SK-N-SH treated with all-trans-retinoic acid at 6 μM for 48 hours (cell line): Measurements from ENCODE around the gene ARHGAP4.

Source experiments
- ATAC-seq: fragments of 200-7000 bp; cut with Tn5 transposase; 3 replicates; pipeline ENCODE4 v1.9.1; 2020; ENCODE audit warnings: mild to moderate bottlenecking, moderate library complexity
- ARNTL ChIP-seq: fragments of 450-650 bp; formaldehyde crosslinking; IDR thresholded peaks from 2 replicates; pipeline ENCODE4 v1.5.0; 2020; ENCODE audit warnings: low read depth, mild to moderate bottlenecking, moderate library complexity, borderline replicate concordance
- BACH2 ChIP-seq: fragments of 250-450 bp; sonication (Bioruptor Pico); IDR thresholded peaks from 2 replicates; pipeline ENCODE4 v1.9.0; 2021; ENCODE audit warnings: mild to moderate bottlenecking, borderline replicate concordance
- CSDC2 ChIP-seq: fragments of 250-450 bp; sonication (Bioruptor Pico); IDR thresholded peaks from 2 replicates; pipeline ENCODE4 v1.5.0; 2020; ENCODE audit warnings: mild to moderate bottlenecking, moderate library complexity
- CSRNP3 ChIP-seq: fragments of 250-450 bp; sonication (Bioruptor Pico); IDR thresholded peaks from 2 replicates; pipeline ENCODE4 v1.5.1; 2021; ENCODE audit warnings: mild to moderate bottlenecking, moderate library complexity
- ESRRG ChIP-seq: fragments of 250-450 bp; sonication (Bioruptor Pico); IDR thresholded peaks from 2 replicates; pipeline ENCODE4 v1.6.1; 2021; ENCODE audit warnings: mild to moderate bottlenecking
- GLIS3 ChIP-seq: fragments of 250-450 bp; sonication (Bioruptor Pico); IDR thresholded peaks from 2 replicates; pipeline ENCODE4 v1.5.0; 2020; ENCODE audit warnings: mild to moderate bottlenecking, moderate library complexity
- ISL1 ChIP-seq: fragments of 250-450 bp; sonication (Bioruptor Pico); IDR thresholded peaks from 2 replicates; pipeline ENCODE4 v2.1.2; 2022; ENCODE audit warnings: mild to moderate bottlenecking, moderate library complexity
- PATZ1 ChIP-seq: fragments of 250-450 bp; sonication (Bioruptor Pico); IDR thresholded peaks from 2 replicates; pipeline ENCODE4 v1.8.0; 2020; ENCODE audit warnings: mild to moderate bottlenecking, moderate library complexity, borderline replicate concordance
- POU6F1 ChIP-seq: fragments of 250-450 bp; sonication (Bioruptor Pico); IDR thresholded peaks from 2 replicates; pipeline ENCODE4 v1.8.0; 2021; ENCODE audit warnings: low read depth, mild to moderate bottlenecking, moderate library complexity, borderline replicate concordance
- PPARA ChIP-seq: fragments of 250-450 bp; sonication (Bioruptor Pico); IDR thresholded peaks from 2 replicates; pipeline ENCODE4 v1.5.0; 2020; ENCODE audit warnings: mild to moderate bottlenecking, borderline replicate concordance
- RARB ChIP-seq: fragments of 250-450 bp; sonication (Bioruptor Pico); IDR thresholded peaks from 2 replicates; pipeline ENCODE4 v1.8.0; 2021; ENCODE audit warnings: mild to moderate bottlenecking, moderate library complexity
- SNAI2 ChIP-seq: fragments of 250-450 bp; sonication (Bioruptor Pico); IDR thresholded peaks from 2 replicates; pipeline ENCODE4 v1.5.0; 2020; ENCODE audit warnings: mild to moderate bottlenecking, moderate library complexity
- TCF4 ChIP-seq: fragments of 250-450 bp; sonication (Bioruptor Pico); IDR thresholded peaks from 2 replicates; pipeline ENCODE4 v1.8.0; 2021; ENCODE audit warnings: mild to moderate bottlenecking, moderate library complexity, borderline replicate concordance
- TOX ChIP-seq: fragments of 250-450 bp; sonication (Bioruptor Pico); IDR thresholded peaks from 2 replicates; pipeline ENCODE4 v1.8.0; 2021; ENCODE audit warnings: mild to moderate bottlenecking, moderate library complexity, borderline replicate concordance
- TSHZ2 ChIP-seq: fragments of 250-450 bp; sonication (Bioruptor Pico); IDR thresholded peaks from 2 replicates; pipeline ENCODE4 v1.5.0; 2020; ENCODE audit warnings: mild to moderate bottlenecking, moderate library complexity
- ZC3H10 ChIP-seq: fragments of 250-450 bp; sonication (Bioruptor Pico); IDR thresholded peaks from 2 replicates; pipeline ENCODE4 v1.5.1; 2021; ENCODE audit warnings: mild to moderate bottlenecking, moderate library complexity
- ZFP30 ChIP-seq: fragments of 450-650 bp; formaldehyde crosslinking; IDR thresholded peaks from 2 replicates; pipeline ENCODE4 v1.5.0; 2022; ENCODE audit warnings: mild to moderate bottlenecking, moderate library complexity
- ZNF565 ChIP-seq: fragments of 450-650 bp; formaldehyde crosslinking; conservative IDR thresholded peaks from 2 replicates; pipeline ENCODE4 v1.5.0; 2020; ENCODE audit warnings: low read depth, mild to moderate bottlenecking, moderate library complexity
- ZNF70 ChIP-seq: fragments of 450-650 bp; formaldehyde crosslinking; IDR thresholded peaks from 2 replicates; pipeline ENCODE4 v1.5.0; 2020; ENCODE audit warnings: mild to moderate bottlenecking, moderate library complexity
- ZNF8 ChIP-seq: fragments of 450-650 bp; formaldehyde crosslinking; IDR thresholded peaks from 2 replicates; pipeline ENCODE4 v1.5.0; 2020; ENCODE audit warnings: mild to moderate bottlenecking, moderate library complexity
- TF ChIP-seq, protein P1 (sequence below): fragments of 250-450 bp; sonication (Bioruptor Pico); IDR thresholded peaks from 2 replicates; pipeline ENCODE4 v1.5.1; 2020; ENCODE audit warnings: low read depth, mild to moderate bottlenecking, moderate library complexity

The ARHGAP4 gene

GRCh38 chrX:153871946-153872878 lies 53.9 kb downstream of the ARHGAP4 start (continued):
- no peak for TF ChIP-seq ZNF8 (CRISPR knock-in tag)
- no peak for TF ChIP-seq CSDC2
- TF ChIP-seq BACH2 = no peak
- no peak for TF ChIP-seq RARB (CRISPR knock-in tag)
- TF ChIP-seq, all 23 proteins: peak for 0

GRCh38 chrX:153871451-153871850 lies 54.6 kb downstream of the ARHGAP4 start:
- TF ChIP-seq PPARA (CRISPR knock-in tag) = no peak
- TF ChIP-seq TSHZ2 (CRISPR knock-in tag) = no peak
- TF ChIP-seq ARNTL (CRISPR knock-in tag) = no peak
- no peak for TF ChIP-seq CSRNP3
- no peak for TF ChIP-seq GLIS3 (CRISPR knock-in tag)
- no peak for TF ChIP-seq ZC3H10 (CRISPR knock-in tag)
- TF ChIP-seq ZNF8 (CRISPR knock-in tag) = no peak
- no peak for TF ChIP-seq TOX (CRISPR knock-in tag)
- no peak for TF ChIP-seq POU6F1 (CRISPR knock-in tag)
- no peak for TF ChIP-seq ZFP30 (CRISPR knock-in tag)
- no peak for TF ChIP-seq PATZ1 (CRISPR knock-in tag)
- TF ChIP-seq, protein P1, sequence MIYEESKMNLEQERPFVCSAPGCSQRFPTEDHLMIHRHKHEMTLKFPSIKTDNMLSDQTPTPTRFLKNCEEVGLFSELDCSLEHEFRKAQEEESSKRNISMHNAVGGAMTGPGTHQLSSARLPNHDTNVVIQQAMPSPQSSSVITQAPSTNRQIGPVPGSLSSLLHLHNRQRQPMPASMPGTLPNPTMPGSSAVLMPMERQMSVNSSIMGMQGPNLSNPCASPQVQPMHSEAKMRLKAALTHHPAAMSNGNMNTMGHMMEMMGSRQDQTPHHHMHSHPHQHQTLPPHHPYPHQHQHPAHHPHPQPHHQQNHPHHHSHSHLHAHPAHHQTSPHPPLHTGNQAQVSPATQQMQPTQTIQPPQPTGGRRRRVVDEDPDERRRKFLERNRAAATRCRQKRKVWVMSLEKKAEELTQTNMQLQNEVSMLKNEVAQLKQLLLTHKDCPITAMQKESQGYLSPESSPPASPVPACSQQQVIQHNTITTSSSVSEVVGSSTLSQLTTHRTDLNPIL = no peak
- TF ChIP-seq ZNF565 = no peak
- no peak for TF ChIP-seq ZNF70 (CRISPR knock-in tag)
- ATAC-seq = no peak

DNA sequence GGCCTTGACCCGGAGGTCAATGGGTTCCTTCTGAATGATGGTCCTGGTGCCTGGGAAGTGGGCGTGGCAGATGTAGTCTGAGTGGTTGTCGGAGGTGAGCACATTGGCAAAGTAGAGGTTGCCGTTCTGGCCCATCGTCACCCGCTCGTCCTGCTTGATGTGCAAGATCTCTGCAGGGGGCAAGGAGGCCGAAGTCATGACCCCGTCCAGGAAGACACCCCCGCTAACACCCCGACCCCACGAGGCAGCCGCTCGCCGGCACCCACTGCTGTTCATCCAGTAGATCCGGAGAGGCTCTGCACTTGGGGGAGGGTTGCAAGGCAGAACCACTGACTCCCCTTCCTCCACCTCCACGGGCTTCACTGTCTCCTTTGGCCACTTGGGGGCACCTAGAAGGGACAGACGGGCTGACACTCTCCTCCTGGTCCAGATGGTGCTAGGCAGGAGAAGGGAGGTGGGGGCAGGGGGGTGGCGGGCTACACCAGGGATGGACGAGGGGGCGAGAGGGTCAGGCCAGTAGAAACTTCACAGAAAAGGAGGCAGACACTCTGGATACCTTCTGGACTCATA lies 55.2 kb downstream of the ARHGAP4 start:
- no peak for ATAC-seq
- no peak for TF ChIP-seq ISL1 (CRISPR knock-in tag)
- TF ChIP-seq, protein P1 = no peak
- TF ChIP-seq GLIS3 (CRISPR knock-in tag) = no peak
- no peak for TF ChIP-seq ESRRG (CRISPR knock-in tag)
- TF ChIP-seq SNAI2 (CRISPR knock-in tag) = no peak
- TF ChIP-seq ARNTL (CRISPR knock-in tag) = no peak
- no peak for TF ChIP-seq ZNF8 (CRISPR knock-in tag)
- no peak for TF ChIP-seq ZNF565
- TF ChIP-seq ZFP30 (CRISPR knock-in tag) = no peak
- TF ChIP-seq PATZ1 (CRISPR knock-in tag) = no peak
- no peak for TF ChIP-seq TOX (CRISPR knock-in tag)
- no peak for TF ChIP-seq ZNF70 (CRISPR knock-in tag)
- TF ChIP-seq CSDC2 = no peak
- TF ChIP-seq TCF4 = no peak
